Right renal cortex interstitium (tissue), 3 donors: Measurements from ENCODE around the gene SIGMAR1. TPM values are rescaled to one million over a fixed set of nuclear protein-coding genes. Genes with fewer than 3 reads are reported as not detected.

ENCODE experiments used
- DNase-seq, 3 donors: peaks; one replicate each; pipeline ENCODE4 v3.0.0-alpha.2; 2013; ENCODE audit warnings: low read depth in 3 of 3, low spot score in 2 of 3
- polyA plus RNA-seq, 3 donors: library from polyadenylated mRNA; unstranded; fragments of 120-200 nt; gene quantifications; one replicate each; pipeline ENCODE4 v1.2.1, GENCODE V29; 2013; ENCODE audit not compliant: insufficient read length in 3 of 3

SIGMAR1 gene
- polyA plus RNA-seq = 10 to 100 TPM; 47.0 to 53.1 (median 48.1) TPM

DNA sequence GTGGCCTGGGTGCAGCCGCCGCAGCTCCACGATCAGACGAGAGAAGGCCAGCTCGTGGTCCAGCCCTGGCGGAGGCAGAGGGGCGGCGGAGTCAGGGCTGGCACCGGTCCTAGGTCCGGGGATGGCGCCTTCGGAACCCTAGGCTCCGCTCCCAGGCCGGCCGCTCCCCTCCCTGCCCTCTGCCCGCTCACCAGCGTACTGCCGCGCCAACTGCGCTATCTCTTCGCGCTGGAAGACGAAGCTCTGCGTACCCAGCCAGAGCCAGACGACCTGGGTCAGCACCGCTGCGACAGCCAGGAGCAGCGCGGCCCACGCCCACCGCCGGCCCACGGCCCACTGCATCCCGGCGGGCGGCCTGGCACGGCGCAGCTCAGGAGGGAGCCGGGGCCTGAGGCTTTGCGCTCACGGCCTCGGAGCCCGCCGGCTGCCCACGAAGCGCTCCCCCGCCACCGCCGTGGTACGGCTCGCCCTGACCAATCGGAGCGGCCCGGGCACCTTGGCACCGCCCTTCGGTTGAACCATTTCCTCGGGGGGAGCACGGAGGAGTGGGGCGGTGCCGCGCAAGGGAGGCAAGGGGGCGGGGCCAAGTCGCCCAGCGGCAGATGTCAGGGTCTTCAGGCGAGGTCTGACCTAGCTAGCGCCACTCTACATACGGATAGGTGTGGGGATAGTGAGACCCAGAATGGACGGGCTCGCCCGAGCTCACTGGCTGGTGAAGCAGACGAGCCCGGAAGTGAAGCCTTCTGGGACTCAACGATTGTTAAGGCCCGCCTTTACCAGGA lies at the start of gene SIGMAR1:
Gene SIGMAR1 (minus strand): TSS at position 432 of the 782 bp plus-strand sequence. CDS start 90 bp downstream, at position 342.
- peak in 2 of 3 donors; percentile 81 to 90 for DNase-seq

DNA sequence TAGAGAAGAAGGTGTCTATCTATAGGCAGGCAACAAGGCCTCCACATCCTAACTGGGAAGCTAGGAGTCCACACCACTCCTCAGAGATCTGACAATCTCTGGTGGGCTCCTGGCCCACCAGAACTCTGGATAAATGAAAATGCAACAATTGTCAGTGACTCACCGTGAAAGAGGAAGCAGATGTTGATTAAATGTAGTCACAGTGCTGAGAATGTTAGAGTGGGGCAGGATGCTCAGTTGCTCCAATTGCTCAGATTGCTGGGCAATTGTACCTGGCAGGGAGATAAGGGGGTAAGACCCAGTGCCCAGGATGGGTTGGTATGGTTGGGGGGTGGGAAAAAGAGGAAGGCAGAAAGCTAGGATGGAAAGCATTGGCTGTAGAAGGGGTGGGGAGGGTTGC lies 49.1 kb upstream of the SIGMAR1 start:
- no peak for DNase-seq

GRCh38 chr9:34686231-34686630 lies 48.6 kb upstream of the SIGMAR1 start:
- DNase-seq = no peak

DNA sequence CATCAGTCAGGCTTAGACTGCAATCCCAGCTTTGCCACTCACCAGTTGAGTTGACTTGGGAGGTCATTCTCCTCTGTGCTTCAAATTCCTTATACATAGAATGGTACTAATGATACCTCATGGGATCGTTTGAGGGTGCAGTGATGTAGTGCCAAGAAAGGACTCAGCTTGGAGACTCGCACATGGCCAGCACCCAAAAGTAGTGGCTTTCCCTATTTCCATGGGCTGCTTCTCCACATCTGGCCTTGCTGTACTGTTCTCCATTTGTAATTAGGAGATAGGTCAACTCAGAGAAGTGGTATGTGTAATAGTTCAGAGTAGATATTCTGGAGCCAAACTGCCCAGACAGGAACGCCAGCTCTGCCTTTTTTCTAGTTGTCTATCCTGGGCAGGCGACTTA lies 48.0 kb upstream of the SIGMAR1 start:
- no peak for DNase-seq

- DNase-seq = no peak
These were observed 47.2 kb upstream of the SIGMAR1 start for GRCh38 chr9:34684816-34685215.

- no peak for DNase-seq
These were observed 46.6 kb upstream of the SIGMAR1 start for GRCh38 chr9:34684145-34684544.

- DNase-seq = no peak
These were observed 38.3 kb upstream of the SIGMAR1 start for GRCh38 chr9:34675869-34676268.

DNA sequence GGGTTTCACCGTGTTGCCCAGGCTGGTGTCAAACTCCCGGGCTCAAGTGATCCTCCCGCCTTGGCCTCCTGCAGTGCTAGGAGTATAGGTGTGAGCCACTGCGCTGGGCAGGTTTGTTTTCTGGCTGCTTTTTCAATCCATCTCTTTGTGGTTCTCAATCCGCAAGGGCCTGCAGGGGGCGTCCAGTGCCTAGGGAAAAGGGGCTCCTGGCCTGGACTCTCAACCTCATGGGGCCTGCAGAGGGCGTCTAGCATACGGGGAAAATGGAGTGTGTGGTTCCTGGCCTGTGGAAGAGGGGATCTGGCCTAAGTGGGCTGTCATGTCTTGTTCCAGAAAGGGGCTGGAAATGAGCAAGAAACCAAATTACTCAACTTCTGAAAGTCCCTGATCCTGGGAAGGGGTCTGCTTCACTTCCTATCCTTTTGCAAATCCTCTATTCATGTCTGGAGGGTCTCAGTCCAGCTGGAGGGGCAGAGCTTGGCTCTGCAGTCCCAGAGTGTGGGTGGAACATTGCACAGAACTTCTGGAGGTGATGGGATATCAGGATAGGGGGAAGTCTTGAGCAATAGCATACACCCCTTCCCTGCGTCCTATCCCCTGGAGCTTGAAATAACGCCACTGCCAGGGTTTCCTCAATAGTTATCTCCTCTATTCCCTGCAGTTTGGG lies 37.6 kb upstream of the SIGMAR1 start:
- DNase-seq = no peak

GRCh38 chr9:34674440-34674839 lies 36.9 kb upstream of the SIGMAR1 start:
- no peak for DNase-seq

GRCh38 chr9:34671307-34671706 lies 33.7 kb upstream of the SIGMAR1 start:
- no peak for DNase-seq

GRCh38 chr9:34669809-34670562 lies 32.4 kb upstream of the SIGMAR1 start:
- no peak for DNase-seq

GRCh38 chr9:34665381-34666250 lies 28.0 kb upstream of the SIGMAR1 start:
- DNase-seq = peak; percentile 88 to 91 (median 89)

DNA sequence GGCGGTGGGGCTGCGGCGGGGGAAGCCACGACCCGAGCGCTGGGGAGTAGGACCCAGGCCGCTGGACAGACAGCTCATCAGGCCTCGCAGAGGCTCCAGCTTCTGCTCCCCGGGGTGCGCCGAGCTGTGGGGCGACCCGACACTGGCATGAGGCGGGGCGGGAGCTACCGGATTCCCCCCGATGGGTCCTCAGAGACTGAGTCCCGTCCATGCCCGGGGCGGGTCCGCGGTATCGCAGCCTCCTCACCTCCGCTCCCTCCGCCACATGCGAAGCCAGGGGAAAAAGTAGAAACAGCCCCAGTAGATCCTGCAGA lies 27.4 kb upstream of the SIGMAR1 start:
- no peak for DNase-seq

- no peak for DNase-seq
These were observed 26.9 kb upstream of the SIGMAR1 start for GRCh38 chr9:34664281-34665066.

- no peak for DNase-seq
These were observed 25.7 kb upstream of the SIGMAR1 start for GRCh38 chr9:34663303-34663605.

DNA sequence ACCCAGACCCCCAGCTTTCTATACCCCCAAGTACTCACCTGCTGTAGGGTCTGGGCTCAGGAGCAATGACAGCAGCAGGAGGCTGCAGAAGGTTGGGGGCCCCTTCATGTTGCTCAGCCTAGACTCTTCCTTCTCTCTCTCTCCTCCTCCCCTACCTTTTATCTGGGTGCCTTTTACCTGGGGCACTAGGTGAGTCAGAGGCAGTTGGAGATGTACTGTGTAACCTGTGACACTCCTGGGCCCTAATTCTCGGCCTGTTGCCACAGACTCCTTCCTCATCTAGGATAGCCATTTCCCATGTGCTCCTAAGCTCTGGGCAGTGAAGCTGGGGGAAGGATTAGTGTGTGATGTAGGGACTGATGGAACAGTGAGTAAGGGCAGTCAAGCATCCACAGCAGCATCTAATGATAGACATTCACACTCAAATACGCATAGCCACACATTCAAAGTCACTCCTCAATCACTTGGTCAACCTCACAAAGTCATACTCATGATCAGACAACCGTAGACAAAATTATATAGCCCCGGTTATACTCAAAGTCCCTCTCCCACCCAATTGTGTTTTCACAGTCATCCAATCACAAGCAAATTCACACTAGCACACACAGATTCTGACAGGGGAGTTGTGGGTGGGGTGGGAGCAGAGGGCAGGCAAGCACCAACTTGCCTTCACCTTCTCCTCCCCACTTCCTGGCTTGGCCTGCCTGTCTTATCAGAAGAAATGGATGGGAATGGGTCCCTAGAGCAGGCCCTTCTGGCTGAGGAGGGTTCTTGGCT lies 25.1 kb upstream of the SIGMAR1 start, which contains the start of gene CCL27:
Gene CCL27 (minus strand): TSS at position 132 of the 777 bp plus-strand sequence. CDS start 24 bp downstream, at position 108.
- DNase-seq = no peak

DNA sequence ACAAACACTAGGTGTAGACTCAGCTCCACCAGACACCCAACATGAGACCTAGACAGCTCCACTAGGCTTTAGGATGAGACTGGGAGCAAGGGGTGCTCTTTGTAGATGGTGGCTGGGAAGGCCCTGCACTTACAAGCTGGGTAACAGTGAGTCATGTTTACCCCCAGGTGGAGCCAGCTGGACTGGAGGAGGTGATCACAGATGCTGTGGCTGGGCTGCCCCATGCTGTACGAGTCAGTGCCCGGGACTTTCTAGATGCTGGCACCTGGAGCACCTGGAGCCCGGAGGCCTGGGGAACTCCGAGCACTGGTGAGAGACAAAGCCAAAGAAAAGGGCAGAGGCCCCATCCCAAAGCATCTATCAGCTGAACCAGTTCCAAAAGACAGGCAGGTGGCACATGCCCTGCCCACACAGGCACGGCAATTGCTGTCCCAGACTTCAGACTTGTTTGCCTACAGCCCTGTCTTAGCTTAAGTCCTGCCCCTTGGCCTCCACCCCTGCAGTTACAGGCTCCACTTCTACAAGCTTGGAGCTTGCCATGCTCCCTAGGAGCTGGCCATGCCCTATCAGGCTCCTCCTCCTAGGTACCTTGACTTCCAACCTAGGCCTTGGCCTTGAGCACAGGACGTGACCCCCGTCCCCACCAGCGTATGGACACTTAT lies 22.1 kb upstream of the SIGMAR1 start:
- no peak for DNase-seq

DNA sequence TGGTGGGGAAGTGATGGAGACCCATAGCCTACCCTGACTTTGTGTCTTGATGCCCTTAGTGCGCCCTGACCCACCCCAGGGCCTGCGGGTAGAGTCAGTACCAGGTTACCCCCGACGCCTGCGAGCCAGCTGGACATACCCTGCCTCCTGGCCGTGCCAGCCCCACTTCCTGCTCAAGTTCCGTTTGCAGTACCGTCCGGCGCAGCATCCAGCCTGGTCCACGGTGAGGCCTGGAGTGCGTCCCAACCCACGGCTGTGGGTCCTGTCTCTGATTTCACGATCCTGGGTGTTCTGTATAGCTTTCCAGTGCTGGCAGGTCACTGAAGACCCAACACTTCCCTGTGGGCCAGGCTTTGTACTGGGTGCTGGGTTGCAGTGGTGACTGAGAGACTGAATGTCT lies 20.9 kb upstream of the SIGMAR1 start:
- no peak for DNase-seq

- DNase-seq = no peak
These were observed 19.4 kb upstream of the SIGMAR1 start for GRCh38 chr9:34656992-34657391.
